Pancreas (tissue), 10 donors: ENCODE results near the gene HIVEP1. TPM values are rescaled to one million over a fixed set of nuclear protein-coding genes. Genes with fewer than 3 reads are reported as not detected.

ENCODE experiments used
- ATAC-seq, 4 donors: fragments of 200-7000 bp; cut with Tn5 transposase; one replicate each; pipeline versions ENCODE4 v1.8.0 to v1.9.1; 2020; ENCODE audit warnings: mild to moderate bottlenecking in 4 of 4, moderate library complexity in 4 of 4
- DNase-seq, 6 donors: peaks; one replicate each; pipeline ENCODE4 v3.0.0-alpha.2; 2020
- FAIRE-seq: peaks from 2 replicates; lab custom pipeline; 2012; peaks lifted over from hg19 to GRCh38; lab: Jason Lieb, UNC
- H3K27ac ChIP-seq, 4 donors: fragments of 200-600 bp; sonication (generic); 1 replicate in 3 of 4; 2 replicates in 1 of 4; pipeline versions ENCODE4 v1.5.0 to v1.8.0; 2020
- H3K27me3 ChIP-seq, 4 donors: fragments of 200-600 bp; one replicate each; pipeline ENCODE4 v1.8.0; 2021
- H3K36me3 ChIP-seq, 3 donors: fragments of 200-600 bp; sonication (generic) in 1 of 3; one replicate each; pipeline versions ENCODE4 v1.5.0 to v1.8.0; 2020 to 2021
- H3K4me1 ChIP-seq, 3 donors: fragments of 200-600 bp; one replicate each; pipeline ENCODE4 v1.8.0; 2021
- H3K4me3 ChIP-seq, 4 donors: fragments of 200-600 bp; sonication (generic) in 2 of 4; one replicate each; pipeline versions ENCODE4 v1.5.0 to v1.8.0; 2020 to 2021
- H3K9me3 ChIP-seq, 4 donors: fragments of 200-600 bp; one replicate each; pipeline ENCODE4 v1.8.0; 2021
- CTCF ChIP-seq, 4 donors: fragments of 200-600 bp; sonication (generic) in 3 of 4; IDR thresholded peaks; one replicate each; pipeline versions ENCODE4 v1.5.0 to v1.8.0; 2021; ENCODE audit warnings: antibody characterized with exemption in 4 of 4
- WGBS, 2 donors: extraction: QIAGEN DNeasy Blood & Tissue Kit; methylation state at CpG; one replicate each; pipeline ENCODE4 v1.1.7; 2013; 5-methylcytosine and 5-hydroxymethylcytosine counted together
- intact Hi-C, 3 donors: fragments of 100-400 bp; cut with DNase I; formaldehyde crosslinking; loops; one replicate each; pipeline versions ENCODE4 v1.11.1 to v1.14.2; 2022
- polyA plus RNA-seq, 2 donors: library from polyadenylated mRNA; stranded (reverse); fragments of 200-250 nt; gene quantifications; one replicate each; pipeline ENCODE4 v1.2.3, GENCODE V29; 2013
- total RNA-seq, 6 donors: library from RNA; stranded (reverse); fragmentation: NEBNext Ultra II Directional in 4 of 6; extraction: Animal tissue kit (Norgen Biotek cat#: 25700) in 4 of 6; gene quantifications; one replicate each; pipeline versions ENCODE4 v1.2.1 to v1.2.4, GENCODE V29; 2021 to 2023
- donor health status: healthy with polysubstance abuse.
- donor health status: DM: no; HTN: no; CAD: no; lungs with moderate emphysema.
- donor health status: DM: no; HTN: no; CAD: no.
- donor health status: control.
- donor health status: control.
- donor health status: Bipolar disorder and iron deficiency.
- donor health status: DM: yes; HTN: yes; CAD: no.
- donor health status: DM: no; HTN: no; CAD: no.
- donor health status: DM: no; HTN: no; CAD: no.
- donor health status: DM: yes; HTN: yes; CAD: no.

The HIVEP1 gene
- total and polyA plus RNA-seq, 8 donors, result 3.8 to 17.7 (median 9.2) TPM

GRCh38 chr6:12163149-12163548 is 151.0 kb downstream of the HIVEP1 start:
- ATAC-seq (no peak), DNase-seq (no peak), FAIRE-seq (no peak)
- Histone ChIP-seq H3K4me3 (no peak overlapping the region), H3K27ac (no peak overlapping the region), H3K9me3 (no peaks in the 10 kb centered on the region), H3K27me3 (no peaks in the 10 kb centered on the region), H3K36me3 (peaks cover 0 to 22% (median 6%) of the 10 kb centered on the region in 3 donors), H3K4me1 (no peaks in the 10 kb centered on the region)
- WGBS, 2 donors, result 90% methylated on average over 3 of the region's 3 CpGs
- no peak for TF ChIP-seq CTCF (IDR thresholded peaks at IDR 0.05)
- intact Hi-C loops, result no loop called here

- H3K9me3 ChIP-seq, result no peaks in the 10 kb centered on the region
- no peak for ATAC-seq
- no peak overlapping the region for H3K27ac ChIP-seq
- WGBS, 2 donors, result 97% methylated on average over 19 of the region's 19 CpGs
- no peaks in the 10 kb centered on the region for H3K27me3 ChIP-seq
- no peak for DNase-seq
- H3K4me1 ChIP-seq, result no peaks in the 10 kb centered on the region
- peaks cover 0 to 22% (median 6%) of the 10 kb centered on the region in 3 donors for H3K36me3 ChIP-seq
- TF ChIP-seq CTCF (IDR thresholded peaks at IDR 0.05), result no peak
- no peak for FAIRE-seq
- intact Hi-C loops, result no loop called here
- no peak overlapping the region for H3K4me3 ChIP-seq
Observed at GRCh38 chr6:12163744-12164507, 151.8 kb downstream of the HIVEP1 start.

GRCh38 chr6:12164508-12164770 is 152.3 kb downstream of the HIVEP1 start:
- no peak for FAIRE-seq
- intact Hi-C loops, result no loop called here
- no peaks in the 10 kb centered on the region for H3K9me3 ChIP-seq
- H3K4me3 ChIP-seq, result no peak overlapping the region
- ATAC-seq, result no peak
- H3K27ac ChIP-seq, result no peak overlapping the region
- H3K4me1 ChIP-seq, result no peaks in the 10 kb centered on the region
- H3K27me3 ChIP-seq, result no peaks in the 10 kb centered on the region
- peaks cover 0 to 22% (median 6%) of the 10 kb centered on the region in 3 donors for H3K36me3 ChIP-seq
- DNase-seq, result no peak
- no peak for TF ChIP-seq CTCF (IDR thresholded peaks at IDR 0.05)

GRCh38 chr6:12165297-12165696 is 153.2 kb downstream of the HIVEP1 start:
- no peak for ATAC-seq
- H3K9me3 ChIP-seq, result no peaks in the 10 kb centered on the region
- no peaks in the 10 kb centered on the region for H3K4me1 ChIP-seq
- no peaks in the 10 kb centered on the region for H3K27me3 ChIP-seq
- intact Hi-C loops, result no loop called here
- WGBS, 2 donors, result 93% methylated on average over 4 of the region's 4 CpGs
- no peak for FAIRE-seq
- no peak overlapping the region for H3K27ac ChIP-seq
- TF ChIP-seq CTCF (IDR thresholded peaks at IDR 0.05), result no peak
- H3K36me3 ChIP-seq, result peaks cover 0 to 22% (median 6%) of the 10 kb centered on the region in 3 donors
- no peak overlapping the region for H3K4me3 ChIP-seq
- no peak for DNase-seq

GRCh38 chr6:12165722-12166280 is 153.7 kb downstream of the HIVEP1 start:
- no peaks in the 10 kb centered on the region for H3K27me3 ChIP-seq
- no peak overlapping the region for H3K4me3 ChIP-seq
- DNase-seq, result no peak
- ATAC-seq, result no peak
- H3K4me1 ChIP-seq, result no peaks in the 10 kb centered on the region
- 94 to 96% methylated on average over 5 of the region's 5 CpGs for WGBS, 2 donors
- intact Hi-C loops, result no loop called here
- no peak overlapping the region for H3K27ac ChIP-seq
- peaks cover 0 to 22% (median 6%) of the 10 kb centered on the region in 3 donors for H3K36me3 ChIP-seq
- no peak for FAIRE-seq
- no peaks in the 10 kb centered on the region for H3K9me3 ChIP-seq
- no peak for TF ChIP-seq CTCF (IDR thresholded peaks at IDR 0.05)
